Lower lobe of right lung (tissue), 2 donors: ENCODE results near the gene MALRD1. TPM values are rescaled to one million over a fixed set of nuclear protein-coding genes. Genes with fewer than 3 reads are reported as not detected.
"Not testable (repeated sequence)": the region's sequence is repeated elsewhere in the genome, so short reads cannot be mapped to it uniquely, and the experiment has no call there.

Source experiments
- ATAC-seq, 2 donors: fragments of 200-7000 bp; cut with Tn5 transposase; one replicate each; pipeline ENCODE4 v1.9.1; 2020 to 2022; ENCODE audit warnings: mild to moderate bottlenecking in 2 of 2, moderate library complexity in 2 of 2
- DNase-seq: peaks from one replicate; pipeline ENCODE4 v3.0.0-alpha.2; 2020
- H3K27ac ChIP-seq: fragments of 200-600 bp; one replicate; pipeline ENCODE4 v1.8.0; 2022
- H3K27me3 ChIP-seq: fragments of 200-600 bp; one replicate; pipeline ENCODE4 v1.8.0; 2022; ENCODE audit warnings: low read depth
- H3K36me3 ChIP-seq: fragments of 200-600 bp; one replicate; pipeline ENCODE4 v1.8.0; 2022; ENCODE audit warnings: mild to moderate bottlenecking
- H3K4me1 ChIP-seq: fragments of 200-600 bp; one replicate; pipeline ENCODE4 v1.8.0; 2022
- H3K4me3 ChIP-seq: fragments of 200-600 bp; one replicate; pipeline ENCODE4 v1.8.0; 2022; ENCODE audit warnings: mild to moderate bottlenecking
- H3K9me3 ChIP-seq: fragments of 200-600 bp; one replicate; pipeline ENCODE4 v1.8.0; 2022
- intact Hi-C: fragments of 100-400 bp; cut with DNase I; formaldehyde crosslinking; loops from one replicate; pipeline ENCODE4 v1.11.0; 2022
- total RNA-seq: library from RNA; stranded (reverse); fragmentation: NEBNext Ultra II Directional; extraction: Animal tissue kit (Norgen Biotek cat#: 25700); gene quantifications from one replicate; pipeline ENCODE4 v1.2.1, GENCODE V29; 2021
- TF ChIP-seq, protein P1 (sequence below): fragments of 200-600 bp; IDR thresholded peaks from one replicate; pipeline ENCODE4 v1.8.0; 2022; ENCODE audit warnings: antibody characterized with exemption, mild to moderate bottlenecking
- donor health status: DM: no; HTN: yes; CAD: no; lungs with severe emphysema.

The MALRD1 gene
- total RNA-seq, 1 donor from 2014 or later, result 6.0 TPM

DNA sequence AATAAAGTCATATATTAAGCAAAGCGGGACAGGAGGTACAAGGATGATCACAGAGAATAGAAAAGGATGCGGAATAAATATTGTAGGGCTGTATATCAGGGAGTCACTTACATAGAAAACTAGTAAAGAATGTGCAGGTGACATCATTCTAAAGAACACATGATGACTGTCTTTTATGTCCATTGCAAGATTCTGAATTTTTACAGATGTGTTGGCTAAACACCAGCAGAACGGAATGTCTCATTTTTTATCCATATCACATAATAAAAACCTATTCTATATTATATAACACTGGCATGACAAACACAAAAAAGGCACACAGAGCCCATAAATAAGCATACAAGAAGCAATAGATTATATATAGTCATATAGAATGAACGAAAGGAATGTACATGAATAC, 448.4 kb downstream of the MALRD1 start:
- TF ChIP-seq, protein P1, sequence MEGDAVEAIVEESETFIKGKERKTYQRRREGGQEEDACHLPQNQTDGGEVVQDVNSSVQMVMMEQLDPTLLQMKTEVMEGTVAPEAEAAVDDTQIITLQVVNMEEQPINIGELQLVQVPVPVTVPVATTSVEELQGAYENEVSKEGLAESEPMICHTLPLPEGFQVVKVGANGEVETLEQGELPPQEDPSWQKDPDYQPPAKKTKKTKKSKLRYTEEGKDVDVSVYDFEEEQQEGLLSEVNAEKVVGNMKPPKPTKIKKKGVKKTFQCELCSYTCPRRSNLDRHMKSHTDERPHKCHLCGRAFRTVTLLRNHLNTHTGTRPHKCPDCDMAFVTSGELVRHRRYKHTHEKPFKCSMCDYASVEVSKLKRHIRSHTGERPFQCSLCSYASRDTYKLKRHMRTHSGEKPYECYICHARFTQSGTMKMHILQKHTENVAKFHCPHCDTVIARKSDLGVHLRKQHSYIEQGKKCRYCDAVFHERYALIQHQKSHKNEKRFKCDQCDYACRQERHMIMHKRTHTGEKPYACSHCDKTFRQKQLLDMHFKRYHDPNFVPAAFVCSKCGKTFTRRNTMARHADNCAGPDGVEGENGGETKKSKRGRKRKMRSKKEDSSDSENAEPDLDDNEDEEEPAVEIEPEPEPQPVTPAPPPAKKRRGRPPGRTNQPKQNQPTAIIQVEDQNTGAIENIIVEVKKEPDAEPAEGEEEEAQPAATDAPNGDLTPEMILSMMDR, result no peak
- intact Hi-C loops, result no loop called here
- Histone ChIP-seq H3K27me3 (no peaks in the 10 kb centered on the region), H3K4me1 (no peaks in the 10 kb centered on the region), H3K9me3 (no peaks in the 10 kb centered on the region), H3K36me3 (no peaks in the 10 kb centered on the region), H3K27ac (no peak overlapping the region), H3K4me3 (no peak overlapping the region)
- DNase-seq, result no peak
- no peak for ATAC-seq

DNA sequence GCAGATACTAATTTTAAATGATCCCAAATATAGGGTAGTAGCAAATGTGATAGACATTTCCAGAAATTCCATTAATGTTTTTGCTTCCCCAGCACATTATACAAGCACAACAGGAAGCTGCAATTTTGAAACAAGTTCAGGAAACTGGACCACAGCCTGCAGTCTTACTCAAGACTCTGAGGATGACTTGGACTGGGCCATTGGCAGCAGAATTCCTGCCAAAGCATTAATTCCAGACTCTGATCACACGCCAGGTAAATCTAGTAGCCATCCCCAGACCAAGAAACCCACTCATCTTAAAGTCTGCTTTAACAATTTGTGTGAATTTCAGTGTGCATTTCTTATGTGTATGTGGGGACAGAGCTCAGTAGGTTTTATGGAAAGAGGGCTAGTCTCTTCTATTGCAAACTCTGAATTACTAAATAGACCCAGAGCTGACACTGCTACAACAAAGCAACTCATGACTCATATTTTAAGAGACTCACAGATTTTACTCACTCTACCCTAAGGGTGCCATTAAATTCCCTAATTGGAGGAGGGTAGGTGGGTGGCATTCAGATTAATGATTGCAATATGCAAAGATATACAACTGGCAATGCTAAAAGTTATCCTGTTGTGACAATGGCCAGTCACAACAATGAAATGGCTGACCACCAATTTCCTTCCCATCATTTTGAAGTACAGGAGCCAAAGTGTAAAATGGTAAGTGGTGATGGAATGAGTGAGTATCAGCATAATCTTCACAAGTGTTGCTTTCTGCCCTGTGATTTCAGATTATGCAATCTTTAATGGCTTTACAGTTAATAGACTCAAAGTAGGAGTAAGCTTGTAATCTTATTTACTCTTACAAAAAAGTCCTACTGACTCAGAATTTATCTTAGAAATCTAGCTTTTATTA, 450.0 kb downstream of the MALRD1 start:
- no peak for ATAC-seq
- Histone ChIP-seq H3K27ac (no peak overlapping the region), H3K4me1 (no peaks in the 10 kb centered on the region), H3K36me3 (no peaks in the 10 kb centered on the region), H3K27me3 (no peaks in the 10 kb centered on the region), H3K4me3 (no peak overlapping the region), H3K9me3 (no peaks in the 10 kb centered on the region)
- intact Hi-C loops, result no loop called here
- TF ChIP-seq, protein P1, result no peak
- no peak for DNase-seq

DNA sequence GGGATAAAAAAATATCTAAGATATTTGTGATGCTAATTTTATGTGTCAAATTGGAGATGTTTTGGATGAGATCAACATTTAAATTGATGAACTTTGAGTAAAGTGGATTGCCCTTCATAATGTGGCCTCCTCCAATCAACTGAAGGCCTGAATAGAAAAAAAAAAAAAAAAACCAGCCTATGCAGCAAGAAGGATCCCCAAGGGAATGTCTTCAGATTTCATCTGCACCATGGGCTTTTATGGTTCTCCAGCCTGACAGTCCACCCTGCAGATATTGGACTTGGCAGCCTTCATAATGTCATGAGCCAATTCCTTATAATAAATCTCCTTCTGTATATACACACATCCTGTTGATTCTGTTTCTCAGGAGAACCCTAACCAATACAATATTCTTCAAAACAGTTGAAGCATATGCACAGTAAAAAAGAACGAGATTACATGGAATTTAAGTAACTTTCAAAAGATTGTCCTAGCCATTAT, 450.7 kb downstream of the MALRD1 start:
- H3K36me3 ChIP-seq, result no peaks in the 10 kb centered on the region
- DNase-seq (no peak), ATAC-seq (no peak)
- no peaks in the 10 kb centered on the region for H3K27me3 ChIP-seq
- H3K27ac ChIP-seq, result no peak overlapping the region
- H3K4me3 ChIP-seq, result no peak overlapping the region
- intact Hi-C loops, result no loop called here
- H3K4me1 ChIP-seq, result no peaks in the 10 kb centered on the region
- TF ChIP-seq, protein P1, result no peak
- no peaks in the 10 kb centered on the region for H3K9me3 ChIP-seq

DNA sequence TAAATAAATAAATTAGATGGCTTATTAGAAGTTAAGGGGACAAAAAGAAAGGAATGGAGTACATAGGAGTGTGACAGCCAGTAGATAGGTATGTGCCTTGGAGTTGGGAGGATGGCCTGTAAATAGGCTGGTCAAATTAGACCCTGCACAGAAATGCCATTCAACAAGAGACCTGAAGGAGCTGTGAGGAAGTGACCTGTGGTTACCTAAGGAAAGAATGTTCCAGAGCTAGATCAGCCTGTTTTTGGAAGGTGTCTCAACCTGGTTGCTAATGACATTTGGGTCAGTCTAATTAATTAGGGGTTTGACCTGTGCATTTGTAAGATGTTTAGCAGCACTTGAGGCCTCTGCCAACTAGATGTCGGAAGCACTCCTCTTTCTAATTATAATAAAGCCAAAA, 452.4 kb downstream of the MALRD1 start:
- Histone ChIP-seq H3K9me3 (no peaks in the 10 kb centered on the region), H3K4me3 (no peak overlapping the region), H3K4me1 (no peaks in the 10 kb centered on the region), H3K27ac (no peak overlapping the region), H3K27me3 (no peaks in the 10 kb centered on the region), H3K36me3 (no peaks in the 10 kb centered on the region)
- no peak for DNase-seq
- ATAC-seq, result no peak
- TF ChIP-seq, protein P1, result no peak
- intact Hi-C loops, result no loop called here

DNA sequence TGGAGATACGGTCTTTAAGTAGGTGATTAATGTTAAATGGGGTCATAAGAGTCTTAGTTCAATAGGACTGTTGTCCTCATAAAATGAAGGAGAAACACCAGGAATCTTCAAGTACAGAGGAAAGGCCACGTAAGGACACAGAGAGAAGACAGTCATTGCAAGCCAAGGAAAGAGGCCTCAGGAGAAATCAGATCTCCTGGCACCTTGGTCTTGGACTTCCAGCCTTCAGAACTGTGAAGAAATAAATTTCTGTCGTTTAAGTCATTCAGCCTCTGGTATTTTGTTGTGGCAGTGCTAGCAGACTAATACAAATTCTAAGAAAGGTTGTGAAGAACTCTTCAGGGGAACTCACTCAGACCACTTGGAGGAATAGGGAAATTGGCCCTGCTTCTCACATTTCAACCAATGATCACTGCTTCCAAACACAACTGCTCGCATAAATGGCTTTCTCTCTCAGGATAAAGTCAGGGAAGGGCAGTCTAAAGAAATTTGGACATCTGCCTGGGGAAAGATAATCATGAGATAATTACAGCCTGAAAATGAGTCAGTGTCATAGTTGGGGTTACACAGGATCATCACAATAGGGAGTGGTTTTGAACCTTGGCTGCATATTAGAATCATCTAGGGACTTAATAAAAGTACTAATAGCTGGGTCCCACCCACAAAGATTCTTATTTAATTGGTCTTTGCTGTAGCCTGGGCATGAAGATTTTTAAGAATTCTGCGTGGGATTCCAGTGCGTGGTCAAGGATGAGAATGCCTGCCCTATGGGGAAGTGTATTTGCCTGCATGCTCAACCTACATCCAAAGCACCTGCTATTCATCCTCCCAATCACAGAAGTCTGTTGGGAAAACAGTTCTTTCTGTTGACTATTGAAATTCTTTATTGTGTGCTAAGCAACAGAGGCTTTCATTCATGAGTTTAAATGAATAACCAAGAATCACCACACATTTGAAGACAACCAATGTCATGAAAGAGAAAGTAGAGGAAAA, 457.0 kb downstream of the MALRD1 start:
- no peaks in the 10 kb centered on the region for H3K27me3 ChIP-seq
- intact Hi-C loops, result no loop called here
- no peaks in the 10 kb centered on the region for H3K36me3 ChIP-seq
- TF ChIP-seq, protein P1, result no peak
- no peaks in the 10 kb centered on the region for H3K4me1 ChIP-seq
- no peak overlapping the region for H3K4me3 ChIP-seq
- H3K9me3 ChIP-seq, result no peaks in the 10 kb centered on the region
- ATAC-seq (no peak), DNase-seq (no peak)
- H3K27ac ChIP-seq, result no peak overlapping the region

DNA sequence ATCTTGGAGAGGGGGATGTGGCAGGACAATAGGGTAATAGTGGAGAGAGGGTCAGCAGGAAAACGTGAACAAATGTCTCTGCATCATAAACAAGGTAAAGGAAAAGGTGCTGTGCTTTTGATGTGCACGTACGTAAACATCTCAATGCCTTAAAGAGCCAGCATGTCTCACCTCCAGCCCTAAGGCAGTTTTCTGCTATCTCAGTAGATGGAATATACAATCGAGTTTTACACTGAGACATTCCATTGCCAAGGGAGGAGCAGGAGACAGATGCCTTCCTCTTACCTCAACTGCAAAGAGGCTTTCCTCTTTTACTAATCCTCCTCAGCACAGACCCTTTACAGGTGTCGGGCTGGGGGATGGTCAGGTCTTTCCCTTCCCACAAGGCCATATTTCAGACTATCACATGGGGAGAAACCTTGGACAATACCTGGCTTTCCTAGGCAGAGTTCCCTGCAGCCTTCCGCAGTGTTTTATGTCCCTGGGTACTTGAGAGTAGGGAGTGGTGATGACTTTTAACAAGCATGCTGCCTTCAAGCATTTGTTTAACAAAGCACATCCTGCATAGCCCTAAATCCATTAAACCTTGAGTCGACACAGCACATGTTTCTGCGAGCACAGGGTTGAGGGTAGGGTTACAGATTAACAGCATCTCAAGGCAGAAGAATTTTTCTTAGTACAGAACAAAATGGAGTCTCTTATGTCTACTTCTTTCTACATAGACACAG, 461.6 kb downstream of the MALRD1 start:
- H3K4me1 ChIP-seq, H3K27ac ChIP-seq, H3K36me3 ChIP-seq, H3K4me3 ChIP-seq, H3K9me3 ChIP-seq, ATAC-seq, H3K27me3 ChIP-seq, DNase-seq, intact Hi-C loops: not testable (repeated sequence)
